ENCODE data around the gene DOLPP1. TPM values are rescaled to one million over a fixed set of nuclear protein-coding genes. Genes with fewer than 3 reads are reported as not detected.

Gene DOLPP1
- polyA plus RNA-seq, 1 donor from 2014 or later, result 31.5 TPM

DNA sequence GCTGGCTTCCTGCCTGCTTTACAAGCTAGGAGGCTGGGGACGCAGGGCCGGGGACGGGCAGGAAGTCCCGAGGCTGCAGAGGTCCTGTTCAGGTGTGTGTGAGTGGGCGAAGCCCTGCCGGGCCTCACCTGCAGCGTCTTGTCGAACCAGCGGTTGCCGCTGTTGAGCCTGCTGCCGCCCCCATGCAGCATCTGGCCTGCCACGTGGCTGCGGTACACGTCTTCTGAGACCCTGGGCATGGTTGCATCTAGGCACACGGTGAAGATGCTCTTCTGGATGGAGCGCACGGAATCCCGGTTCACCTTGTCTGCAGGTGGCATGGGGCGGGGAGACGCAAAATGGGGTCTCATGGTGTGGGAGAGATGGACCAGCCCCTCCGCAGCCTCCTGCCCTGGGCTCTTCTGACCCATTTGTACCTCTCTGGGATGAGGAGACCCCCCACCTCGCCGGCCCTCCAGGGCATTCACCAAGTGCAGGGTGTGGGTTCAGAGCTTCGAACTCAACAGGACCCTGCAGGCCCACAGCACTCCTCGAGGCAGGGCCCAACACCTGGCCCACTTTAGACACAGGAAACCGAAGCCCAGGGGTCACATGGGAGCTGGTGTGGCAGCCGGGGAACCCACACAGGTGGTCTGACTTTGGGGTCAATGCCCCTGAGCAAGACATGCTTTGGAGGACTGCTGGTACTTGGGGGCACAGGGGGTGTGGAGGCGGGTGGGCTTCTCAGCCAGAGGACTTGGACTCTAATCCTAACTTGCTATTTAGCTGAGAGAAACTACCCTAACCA lies 19.7 kb downstream of the DOLPP1 start:
- Histone ChIP-seq H3F3A (ENCODE audit: insufficient read depth, low read length, poor library complexity, severe bottlenecking) (no peaks in the 10 kb centered on the region), H3K9me2 (ENCODE audit: insufficient read depth, low read length) (no peaks in the 10 kb centered on the region), H3K79me2 (replicated peaks; ENCODE audit: insufficient read depth, low read length) (no peaks in the 10 kb centered on the region), H3K4me2 (ENCODE audit: low read length) (no peak overlapping the region), H3K36me3 (ENCODE audit: insufficient read depth, low read length) (no peaks in the 10 kb centered on the region), H3K27me3 (ENCODE audit: insufficient read depth, low read depth, low read length) (no peaks in the 10 kb centered on the region), H3K4me3 (ENCODE audit: low read length) (no peak overlapping the region), H2AFZ (ENCODE audit: low read depth, low read length) (no peak overlapping the region), H3K9ac (ENCODE audit: low read length) (no peak overlapping the region), H3K9me3 (ENCODE audit: low read length) (no peaks in the 10 kb centered on the region), H3K27ac (ENCODE audit: low read length) (no peak overlapping the region), H4K20me1 (ENCODE audit: insufficient read depth) (no peaks in the 10 kb centered on the region)
- TF ChIP-seq SMC3 (conservative IDR thresholded peaks at IDR 0.05; ENCODE audit: poor library complexity) (no peak), RAD21 (conservative IDR thresholded peaks at IDR 0.05) (no peak)
- TF ChIP-seq, protein P1, sequence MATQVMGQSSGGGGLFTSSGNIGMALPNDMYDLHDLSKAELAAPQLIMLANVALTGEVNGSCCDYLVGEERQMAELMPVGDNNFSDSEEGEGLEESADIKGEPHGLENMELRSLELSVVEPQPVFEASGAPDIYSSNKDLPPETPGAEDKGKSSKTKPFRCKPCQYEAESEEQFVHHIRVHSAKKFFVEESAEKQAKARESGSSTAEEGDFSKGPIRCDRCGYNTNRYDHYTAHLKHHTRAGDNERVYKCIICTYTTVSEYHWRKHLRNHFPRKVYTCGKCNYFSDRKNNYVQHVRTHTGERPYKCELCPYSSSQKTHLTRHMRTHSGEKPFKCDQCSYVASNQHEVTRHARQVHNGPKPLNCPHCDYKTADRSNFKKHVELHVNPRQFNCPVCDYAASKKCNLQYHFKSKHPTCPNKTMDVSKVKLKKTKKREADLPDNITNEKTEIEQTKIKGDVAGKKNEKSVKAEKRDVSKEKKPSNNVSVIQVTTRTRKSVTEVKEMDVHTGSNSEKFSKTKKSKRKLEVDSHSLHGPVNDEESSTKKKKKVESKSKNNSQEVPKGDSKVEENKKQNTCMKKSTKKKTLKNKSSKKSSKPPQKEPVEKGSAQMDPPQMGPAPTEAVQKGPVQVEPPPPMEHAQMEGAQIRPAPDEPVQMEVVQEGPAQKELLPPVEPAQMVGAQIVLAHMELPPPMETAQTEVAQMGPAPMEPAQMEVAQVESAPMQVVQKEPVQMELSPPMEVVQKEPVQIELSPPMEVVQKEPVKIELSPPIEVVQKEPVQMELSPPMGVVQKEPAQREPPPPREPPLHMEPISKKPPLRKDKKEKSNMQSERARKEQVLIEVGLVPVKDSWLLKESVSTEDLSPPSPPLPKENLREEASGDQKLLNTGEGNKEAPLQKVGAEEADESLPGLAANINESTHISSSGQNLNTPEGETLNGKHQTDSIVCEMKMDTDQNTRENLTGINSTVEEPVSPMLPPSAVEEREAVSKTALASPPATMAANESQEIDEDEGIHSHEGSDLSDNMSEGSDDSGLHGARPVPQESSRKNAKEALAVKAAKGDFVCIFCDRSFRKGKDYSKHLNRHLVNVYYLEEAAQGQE (IDR thresholded peaks at IDR 0.05; ENCODE audit: borderline replicate concordance), result no peak

DNA sequence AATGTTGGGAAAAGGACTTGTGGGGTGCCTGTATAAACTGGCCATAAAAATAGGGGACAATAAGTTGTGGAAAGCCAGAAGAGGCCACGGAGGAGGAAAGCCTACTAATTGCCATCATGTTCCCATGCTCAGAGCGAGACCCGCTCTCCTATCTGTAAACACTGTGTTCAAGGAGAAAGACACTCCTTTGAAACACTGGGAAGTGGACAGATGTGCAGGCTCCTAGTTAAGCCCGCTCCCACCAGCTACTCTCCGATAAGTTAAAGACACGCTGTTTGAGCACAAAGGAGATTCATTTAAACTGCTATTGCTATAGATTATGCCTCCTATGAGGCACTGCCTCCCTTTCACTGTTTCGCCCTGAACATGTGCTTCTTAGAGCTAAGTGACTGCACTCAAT lies 20.4 kb downstream of the DOLPP1 start:
- no peaks in the 10 kb centered on the region for H3F3A ChIP-seq (ENCODE audit: insufficient read depth, low read length, poor library complexity, severe bottlenecking)
- H3K4me3 ChIP-seq (ENCODE audit: low read length), result no peak overlapping the region
- no peak overlapping the region for H3K9ac ChIP-seq (ENCODE audit: low read length)
- H3K79me2 ChIP-seq (replicated peaks; ENCODE audit: insufficient read depth, low read length), result no peaks in the 10 kb centered on the region
- TF ChIP-seq, protein P2, sequence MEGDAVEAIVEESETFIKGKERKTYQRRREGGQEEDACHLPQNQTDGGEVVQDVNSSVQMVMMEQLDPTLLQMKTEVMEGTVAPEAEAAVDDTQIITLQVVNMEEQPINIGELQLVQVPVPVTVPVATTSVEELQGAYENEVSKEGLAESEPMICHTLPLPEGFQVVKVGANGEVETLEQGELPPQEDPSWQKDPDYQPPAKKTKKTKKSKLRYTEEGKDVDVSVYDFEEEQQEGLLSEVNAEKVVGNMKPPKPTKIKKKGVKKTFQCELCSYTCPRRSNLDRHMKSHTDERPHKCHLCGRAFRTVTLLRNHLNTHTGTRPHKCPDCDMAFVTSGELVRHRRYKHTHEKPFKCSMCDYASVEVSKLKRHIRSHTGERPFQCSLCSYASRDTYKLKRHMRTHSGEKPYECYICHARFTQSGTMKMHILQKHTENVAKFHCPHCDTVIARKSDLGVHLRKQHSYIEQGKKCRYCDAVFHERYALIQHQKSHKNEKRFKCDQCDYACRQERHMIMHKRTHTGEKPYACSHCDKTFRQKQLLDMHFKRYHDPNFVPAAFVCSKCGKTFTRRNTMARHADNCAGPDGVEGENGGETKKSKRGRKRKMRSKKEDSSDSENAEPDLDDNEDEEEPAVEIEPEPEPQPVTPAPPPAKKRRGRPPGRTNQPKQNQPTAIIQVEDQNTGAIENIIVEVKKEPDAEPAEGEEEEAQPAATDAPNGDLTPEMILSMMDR (IDR thresholded peaks at IDR 0.05; ENCODE audit: poor library complexity, severe bottlenecking), result no peak
- TF ChIP-seq SMC3 (conservative IDR thresholded peaks at IDR 0.05; ENCODE audit: poor library complexity) (no peak), RAD21 (conservative IDR thresholded peaks at IDR 0.05) (no peak), TAF1 (IDR thresholded peaks at IDR 0.05; ENCODE audit: low read depth) (no peak), EP300 (conservative IDR thresholded peaks at IDR 0.05; ENCODE audit: poor library complexity, severe bottlenecking) (no peak)
- no peak overlapping the region for H3K27ac ChIP-seq (ENCODE audit: low read length)
- no peak overlapping the region for H2AFZ ChIP-seq (ENCODE audit: low read depth, low read length)
- no peaks in the 10 kb centered on the region for H3K9me3 ChIP-seq (ENCODE audit: low read length)
- no peaks in the 10 kb centered on the region for H3K9me2 ChIP-seq (ENCODE audit: insufficient read depth, low read length)
- H3K4me2 ChIP-seq (ENCODE audit: low read length), result no peak overlapping the region
- H3K36me3 ChIP-seq (ENCODE audit: insufficient read depth, low read length), result no peaks in the 10 kb centered on the region
- H3K27me3 ChIP-seq (ENCODE audit: insufficient read depth, low read depth, low read length), result no peaks in the 10 kb centered on the region
- no peaks in the 10 kb centered on the region for H4K20me1 ChIP-seq (ENCODE audit: insufficient read depth)

DNA sequence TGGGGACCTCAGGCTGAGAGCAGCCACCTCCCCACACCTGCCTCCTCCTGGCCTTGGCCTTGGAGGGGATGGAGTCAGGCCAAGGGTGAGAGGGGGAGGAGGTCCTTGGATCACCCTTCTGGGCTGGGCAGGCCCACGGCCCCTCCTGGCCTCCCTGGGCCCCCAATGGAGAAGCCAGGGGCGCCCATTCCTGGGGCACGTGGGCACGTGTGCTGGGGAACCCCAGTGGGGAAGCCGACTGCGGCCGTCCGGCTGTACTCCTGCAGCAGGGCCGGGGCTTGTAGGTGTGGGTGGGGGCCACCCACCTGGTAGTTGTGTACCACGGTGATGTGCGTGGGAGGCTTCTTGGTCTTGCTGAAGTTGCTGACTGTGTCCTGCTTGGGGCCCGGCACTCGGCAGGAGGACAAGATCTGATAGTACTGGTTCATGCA lies 21.2 kb downstream of the DOLPP1 start:
- Histone ChIP-seq H3F3A (ENCODE audit: insufficient read depth, low read length, poor library complexity, severe bottlenecking) (no peaks in the 10 kb centered on the region), H3K79me2 (replicated peaks; ENCODE audit: insufficient read depth, low read length) (no peaks in the 10 kb centered on the region), H3K4me3 (ENCODE audit: low read length) (no peak overlapping the region), H3K9ac (ENCODE audit: low read length) (no peak overlapping the region), H3K27ac (ENCODE audit: low read length) (no peak overlapping the region), H3K9me2 (ENCODE audit: insufficient read depth, low read length) (no peaks in the 10 kb centered on the region), H3K4me2 (ENCODE audit: low read length) (no peak overlapping the region), H3K36me3 (ENCODE audit: insufficient read depth, low read length) (no peaks in the 10 kb centered on the region), H2AFZ (ENCODE audit: low read depth, low read length) (no peak overlapping the region), H3K27me3 (ENCODE audit: insufficient read depth, low read depth, low read length) (no peaks in the 10 kb centered on the region), H4K20me1 (ENCODE audit: insufficient read depth) (no peaks in the 10 kb centered on the region), H3K9me3 (ENCODE audit: low read length) (no peaks in the 10 kb centered on the region)
- TF ChIP-seq EP300 (conservative IDR thresholded peaks at IDR 0.05; ENCODE audit: poor library complexity, severe bottlenecking) (no peak), POLR2AphosphoS5 (IDR thresholded peaks at IDR 0.05) (no peak), MXI1 (conservative IDR thresholded peaks at IDR 0.05; ENCODE audit: poor library complexity, severe bottlenecking) (no peak), EZH2 (IDR thresholded peaks at IDR 0.05; ENCODE audit: borderline replicate concordance, insufficient read depth, low read length, poor library complexity, severe bottlenecking) (no peak), SMC3 (conservative IDR thresholded peaks at IDR 0.05; ENCODE audit: poor library complexity) (no peak), TAF1 (IDR thresholded peaks at IDR 0.05; ENCODE audit: low read depth) (no peak), RAD21 (conservative IDR thresholded peaks at IDR 0.05) (no peak)
- TF ChIP-seq, protein P1 (IDR thresholded peaks at IDR 0.05; ENCODE audit: borderline replicate concordance), result no peak
- TF ChIP-seq, protein P2 (IDR thresholded peaks at IDR 0.05; ENCODE audit: poor library complexity, severe bottlenecking), result no peak
